GM19193 (cell line): ENCODE data around the gene CXCL1.

ENCODE experiments used
- POLR2A ChIP-seq: IDR thresholded peaks from 4 replicates; pipeline ENCODE4 v1.6.1; 2011; ENCODE audit not compliant: insufficient read depth, insufficient read length; ENCODE audit errors: extremely low read depth

CXCL1 gene

GRCh38 chr4:73916172-73916925, 47.2 kb downstream of the CXCL1 start:
- no peak for TF ChIP-seq POLR2A

- no peak for TF ChIP-seq POLR2A
Observed at GRCh38 chr4:73917081-73917501, 47.9 kb downstream of the CXCL1 start.

GRCh38 chr4:73918058-73918457, 48.9 kb downstream of the CXCL1 start:
- TF ChIP-seq POLR2A, result no peak

GRCh38 chr4:73919691-73920090, 50.5 kb downstream of the CXCL1 start:
- no peak for TF ChIP-seq POLR2A
